ENCODE measurements around the gene PARP12. TPM values are rescaled to one million over a fixed set of nuclear protein-coding genes. Genes with fewer than 3 reads are reported as not detected.

PARP12 gene
- total RNA-seq, 1 donor from 2014 or later = 16.4 TPM

- no peak for TF ChIP-seq CTCF (IDR thresholded peaks at IDR 0.05; ENCODE audit: borderline replicate concordance)
- no peak overlapping the region for H3K4me3 ChIP-seq
- DNase-seq = no peak
- H3K27me3 ChIP-seq (ENCODE audit: low read depth) = no peaks in the 10 kb centered on the region
- intact Hi-C loops (cut with micrococcal nuclease) = no loop called here
- peaks cover 54% of the 10 kb centered on the region for H3K4me1 ChIP-seq
- no peaks in the 10 kb centered on the region for H3K9me3 ChIP-seq (replicated peaks)
- H3K36me3 ChIP-seq = peaks cover 32% of the 10 kb centered on the region
- H3K27ac ChIP-seq (replicated peaks) = peak overlapping the region; percentile 77
These were observed 12.7 kb downstream of the PARP12 start for GRCh38 chr7:140050100-140050499.

GRCh38 chr7:140049339-140050024, 13.3 kb downstream of the PARP12 start:
- Histone ChIP-seq H3K4me3 (no peak overlapping the region), H3K4me1 (peaks cover 53% of the 10 kb centered on the region), H3K36me3 (peaks cover 36% of the 10 kb centered on the region), H3K27me3 (ENCODE audit: low read depth) (no peaks in the 10 kb centered on the region), H3K27ac (replicated peaks) (peak overlapping the region; percentile 77), H3K9me3 (replicated peaks) (no peaks in the 10 kb centered on the region)
- intact Hi-C loops (cut with micrococcal nuclease) = no loop called here
- no peak for TF ChIP-seq CTCF (IDR thresholded peaks at IDR 0.05; ENCODE audit: borderline replicate concordance)
- DNase-seq = no peak

GRCh38 chr7:140048989-140049338, 13.8 kb downstream of the PARP12 start:
- peak overlapping the region; percentile 77 for H3K27ac ChIP-seq (replicated peaks)
- H3K9me3 ChIP-seq (replicated peaks) = no peaks in the 10 kb centered on the region

GRCh38 chr7:140048138-140048537, 14.6 kb downstream of the PARP12 start:
- Histone ChIP-seq H3K27ac (replicated peaks) (peak overlapping the region; percentile 77), H3K36me3 (peaks cover 31% of the 10 kb centered on the region), H3K9me3 (replicated peaks) (no peaks in the 10 kb centered on the region), H3K4me1 (peaks cover 44% of the 10 kb centered on the region), H3K27me3 (ENCODE audit: low read depth) (no peaks in the 10 kb centered on the region), H3K4me3 (no peak overlapping the region)
- no peak for TF ChIP-seq CTCF (IDR thresholded peaks at IDR 0.05; ENCODE audit: borderline replicate concordance)
- intact Hi-C loops (cut with micrococcal nuclease) = no loop called here
- DNase-seq = peak; percentile 46

More at GRCh38 chr7:140048989-140049338, 13.8 kb downstream of the PARP12 start:
- no peak overlapping the region for H3K4me3 ChIP-seq
- H3K27me3 ChIP-seq (ENCODE audit: low read depth) = no peaks in the 10 kb centered on the region
- no peak for DNase-seq
- intact Hi-C loops (cut with micrococcal nuclease) = no loop called here
- TF ChIP-seq CTCF (IDR thresholded peaks at IDR 0.05; ENCODE audit: borderline replicate concordance) = no peak
- peaks cover 48% of the 10 kb centered on the region for H3K4me1 ChIP-seq
- H3K36me3 ChIP-seq = peaks cover 32% of the 10 kb centered on the region

- intact Hi-C loops (cut with micrococcal nuclease) = no loop called here
These were observed 15.6 kb downstream of the PARP12 start for GRCh38 chr7:140047197-140047596.

More at GRCh38 chr7:140047197-140047596, 15.6 kb downstream of the PARP12 start:
- no peak for TF ChIP-seq CTCF (IDR thresholded peaks at IDR 0.05; ENCODE audit: borderline replicate concordance)
- H3K9me3 ChIP-seq (replicated peaks) = no peaks in the 10 kb centered on the region
- DNase-seq = no peak
- H3K4me3 ChIP-seq = no peak overlapping the region
- no peak overlapping the region for H3K27ac ChIP-seq (replicated peaks)
- no peaks in the 10 kb centered on the region for H3K27me3 ChIP-seq (ENCODE audit: low read depth)
- peaks cover 44% of the 10 kb centered on the region for H3K4me1 ChIP-seq
- H3K36me3 ChIP-seq = peaks cover 30% of the 10 kb centered on the region
